NCI-H69 (cell line): Measurements from ENCODE around the gene AAR2.

ENCODE experiments used
- DNase-seq: peaks from one replicate; lab custom pipeline; 2025; lab: John Stamatoyannopoulos, UW

AAR2 gene

DNA sequence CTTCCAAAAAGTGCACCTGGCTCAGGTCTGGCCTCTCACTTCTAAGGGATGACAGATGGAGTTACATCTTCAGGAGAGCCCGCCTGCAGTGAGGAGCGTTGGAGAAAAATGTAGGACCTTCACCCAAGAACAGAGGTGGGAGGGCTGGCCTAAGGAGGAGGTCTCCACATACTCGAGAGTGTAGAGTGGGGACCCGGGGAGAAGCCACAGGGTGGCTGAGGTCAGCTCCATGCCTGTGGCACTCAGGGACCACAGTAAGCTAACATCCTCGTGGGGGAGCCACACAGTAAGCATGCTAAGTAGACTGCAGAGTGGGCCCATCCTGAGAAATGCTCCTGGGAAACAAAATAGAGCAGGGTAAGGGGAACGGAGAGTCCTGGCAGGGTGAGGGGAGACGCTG lies 24.0 kb downstream of the AAR2 start:
- DNase-seq = no peak

DNA sequence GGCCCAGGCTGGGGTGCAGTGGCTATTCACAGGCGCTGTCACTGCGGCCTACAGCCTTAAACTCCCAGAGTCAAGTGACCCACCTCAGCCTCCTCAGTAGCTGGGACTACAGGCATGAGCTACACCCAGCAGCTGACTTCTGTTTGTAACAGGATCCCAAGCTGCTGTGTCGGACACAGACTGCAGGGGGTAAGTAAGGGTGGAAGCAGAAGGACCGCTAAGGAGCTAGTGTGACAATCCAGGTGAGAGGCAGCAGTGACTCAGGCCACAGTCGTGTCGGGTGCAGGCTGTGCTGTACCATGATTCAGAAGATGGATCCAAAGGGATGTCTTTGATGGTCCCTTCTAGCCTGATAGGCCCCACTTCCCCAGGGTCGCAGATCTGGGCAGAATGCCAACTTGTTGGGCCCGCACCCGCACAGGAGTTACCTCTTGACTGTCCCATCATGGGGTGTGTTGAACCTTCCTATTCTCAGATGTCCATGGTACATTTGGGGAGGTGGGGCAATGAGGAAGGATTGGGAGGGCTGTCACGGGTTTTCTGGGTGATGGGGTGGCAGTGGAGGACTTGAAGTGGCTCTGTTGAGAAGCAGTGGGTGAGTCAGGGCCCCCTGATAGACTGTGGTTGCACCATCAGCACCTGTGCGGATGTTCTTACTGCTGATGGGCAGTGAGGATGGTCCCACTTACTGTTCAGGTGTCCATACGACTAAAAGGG lies 25.3 kb downstream of the AAR2 start:
- DNase-seq = no peak

DNA sequence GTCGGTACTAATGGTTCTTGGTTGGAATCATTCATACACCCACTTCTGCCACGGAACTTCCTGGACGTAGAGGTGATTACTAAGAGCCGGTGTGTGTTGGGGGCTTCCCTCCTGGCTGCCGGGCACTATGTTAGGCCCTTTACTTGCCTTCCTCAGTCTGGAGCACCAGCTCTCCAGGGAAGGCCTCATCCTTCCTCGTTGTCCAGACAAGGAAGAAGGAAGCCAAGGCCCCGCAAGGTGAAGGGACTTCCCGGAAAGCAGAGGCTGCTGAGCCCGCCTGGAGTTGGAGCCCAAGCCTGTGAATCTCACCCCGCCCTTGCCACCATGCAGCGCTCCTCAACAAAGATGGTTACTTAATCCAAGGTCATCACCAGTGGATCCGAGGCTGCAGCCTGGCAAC lies 26.2 kb downstream of the AAR2 start:
- no peak for DNase-seq

DNA sequence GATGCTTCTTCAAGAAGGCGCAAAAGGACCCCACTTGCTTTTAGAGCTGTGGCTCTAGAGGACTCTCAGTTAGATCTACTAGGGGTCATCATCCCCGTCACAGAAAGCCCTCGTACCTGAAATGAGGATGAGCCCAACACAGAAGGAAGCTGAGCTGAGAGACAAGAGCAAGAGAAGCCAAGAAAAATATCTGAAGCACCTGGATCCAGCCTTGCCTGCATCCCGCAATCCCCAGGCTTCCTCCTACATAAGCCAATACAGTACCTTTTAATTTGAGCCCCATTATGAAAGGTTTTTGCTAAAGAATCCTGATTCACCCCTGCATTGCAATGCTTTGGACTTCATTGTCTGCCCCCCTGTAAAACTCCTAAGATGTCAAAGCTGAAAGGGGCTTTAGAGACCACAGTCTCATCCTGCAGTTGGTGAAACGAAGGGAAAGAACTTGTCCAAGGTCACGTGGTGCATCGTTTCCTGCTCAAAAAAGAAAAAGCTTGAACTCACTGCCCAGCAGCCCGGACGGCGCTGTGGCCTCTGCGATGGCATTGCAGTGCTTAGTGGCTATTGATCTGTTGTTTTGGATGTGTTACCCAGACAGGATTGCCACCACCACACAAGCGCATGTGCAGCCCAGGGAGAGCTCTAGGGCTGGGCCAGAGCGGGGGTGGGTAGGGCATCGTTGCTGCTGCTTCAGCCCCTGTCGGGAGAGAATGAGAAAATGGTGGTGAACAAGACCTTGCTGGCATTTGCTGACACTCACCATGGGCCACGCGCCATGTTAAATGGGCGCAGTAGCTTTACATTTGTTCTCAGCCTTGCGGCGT lies 28.4 kb downstream of the AAR2 start:
- no peak for DNase-seq

DNA sequence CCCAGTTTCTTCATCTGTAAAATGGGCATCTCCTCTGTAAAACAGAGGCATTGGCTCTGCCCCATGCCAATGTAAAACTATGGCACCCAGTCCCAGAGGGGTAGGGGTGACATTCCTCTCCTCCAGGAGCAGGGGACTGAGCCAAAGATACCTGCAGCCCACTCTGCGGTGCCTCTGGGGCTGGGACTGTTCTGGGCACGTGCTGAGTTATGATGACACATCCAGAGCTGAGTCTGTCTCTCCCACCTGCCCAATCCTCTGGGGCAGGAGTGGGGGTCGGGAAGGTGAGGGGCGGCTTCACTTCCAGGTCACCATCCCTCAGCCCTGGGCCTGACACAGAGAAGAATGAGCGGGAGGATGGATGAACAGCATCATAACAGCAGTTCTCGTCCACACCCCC lies 29.9 kb downstream of the AAR2 start:
- DNase-seq = no peak

DNA sequence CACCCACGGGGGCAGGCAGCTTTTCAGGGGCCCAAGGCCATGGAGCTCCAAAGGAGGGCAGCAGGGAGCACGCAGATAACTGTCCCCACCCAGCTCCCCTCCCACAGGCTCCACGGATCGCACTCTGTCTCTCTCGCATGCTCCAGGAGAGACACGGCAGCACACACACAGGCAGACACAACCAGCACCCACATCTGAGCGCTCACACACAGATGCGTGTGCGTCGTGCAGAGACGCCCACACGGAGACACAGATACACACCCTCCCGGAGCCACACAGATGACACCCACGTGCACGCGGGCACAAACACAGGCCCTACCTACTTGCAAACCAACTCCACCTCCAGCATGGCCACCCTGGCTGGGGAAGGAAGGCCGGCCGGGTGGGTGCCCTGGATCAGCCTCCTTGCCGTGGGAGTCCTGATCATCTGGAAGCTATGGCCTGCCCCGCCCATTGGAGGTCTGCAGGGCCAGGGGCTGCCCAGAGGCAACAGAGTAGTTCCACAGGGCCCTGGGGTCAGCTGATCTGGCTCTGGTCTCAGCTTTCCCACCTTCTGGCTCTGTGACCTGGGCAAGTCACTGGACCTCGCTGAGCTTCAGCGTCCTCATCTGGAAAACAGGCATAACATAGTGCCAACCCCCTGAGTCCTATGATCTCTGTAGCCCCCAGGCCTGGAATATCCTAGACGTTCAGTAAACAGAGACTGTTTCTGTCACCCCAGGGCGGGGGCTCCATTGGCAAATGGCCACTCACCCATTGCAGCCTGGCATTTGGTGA lies 31.5 kb downstream of the AAR2 start:
- no peak for DNase-seq

DNA sequence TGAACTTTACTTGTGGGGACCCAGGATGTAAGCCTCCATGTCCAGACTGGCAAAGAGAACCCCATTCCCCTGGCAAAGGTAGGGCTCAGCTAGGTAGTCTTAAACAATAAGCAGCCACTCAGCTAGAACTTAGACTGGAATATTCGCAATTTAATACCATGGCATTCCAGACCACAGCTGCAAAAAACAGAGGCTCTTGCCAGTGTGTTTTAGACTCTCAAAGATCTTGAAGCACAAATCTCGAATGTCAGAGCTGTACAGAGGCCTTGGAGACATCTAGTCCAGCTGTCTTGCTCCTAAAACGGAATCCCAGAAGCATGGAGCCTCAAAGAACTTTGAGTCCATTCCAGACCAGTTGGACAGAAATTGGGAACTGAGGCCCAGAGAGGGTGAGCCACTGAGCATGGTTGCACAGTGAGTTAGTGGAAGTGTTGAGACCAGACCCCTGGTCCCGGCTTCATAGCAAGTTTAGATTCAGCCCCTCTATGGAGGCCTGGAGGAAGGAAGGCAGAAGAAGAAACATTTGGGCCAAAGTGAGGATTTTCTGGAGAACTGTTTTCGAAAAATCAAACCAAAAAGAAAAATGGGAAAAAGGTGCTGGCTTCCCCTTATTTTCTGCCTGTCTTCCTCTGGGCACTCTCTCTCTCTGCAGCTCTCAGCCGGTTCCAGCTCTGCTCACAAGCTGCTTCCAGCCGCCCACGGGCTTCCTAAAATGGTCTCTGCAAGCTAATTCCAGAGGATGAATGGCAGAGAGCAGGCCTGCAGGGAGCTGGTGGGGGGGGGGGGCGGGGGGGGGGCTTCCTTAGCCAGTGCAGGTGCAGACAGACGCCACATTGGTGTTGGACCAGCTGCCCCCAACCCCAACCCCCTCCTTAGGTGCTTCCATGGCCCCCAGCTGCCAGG lies 32.4 kb downstream of the AAR2 start:
- no peak for DNase-seq

DNA sequence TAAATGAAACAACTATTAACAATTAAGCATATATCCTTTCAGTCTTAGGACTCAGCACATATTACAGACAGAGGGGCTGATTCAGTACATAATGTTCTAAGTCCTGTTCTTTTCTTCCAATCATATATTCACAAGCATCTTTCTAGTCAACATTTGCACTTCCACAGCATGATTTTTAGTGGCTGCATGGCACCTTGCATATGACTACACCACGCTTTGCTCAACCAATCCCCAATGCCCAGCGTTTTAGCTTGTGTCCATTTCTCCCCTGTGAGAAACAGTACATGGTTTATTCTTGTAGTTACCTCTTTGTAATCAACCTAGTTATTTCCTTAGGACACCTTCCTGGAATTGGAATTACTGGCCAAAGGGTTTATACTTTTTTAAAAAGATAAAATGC lies 33.2 kb downstream of the AAR2 start:
- DNase-seq = no peak

DNA sequence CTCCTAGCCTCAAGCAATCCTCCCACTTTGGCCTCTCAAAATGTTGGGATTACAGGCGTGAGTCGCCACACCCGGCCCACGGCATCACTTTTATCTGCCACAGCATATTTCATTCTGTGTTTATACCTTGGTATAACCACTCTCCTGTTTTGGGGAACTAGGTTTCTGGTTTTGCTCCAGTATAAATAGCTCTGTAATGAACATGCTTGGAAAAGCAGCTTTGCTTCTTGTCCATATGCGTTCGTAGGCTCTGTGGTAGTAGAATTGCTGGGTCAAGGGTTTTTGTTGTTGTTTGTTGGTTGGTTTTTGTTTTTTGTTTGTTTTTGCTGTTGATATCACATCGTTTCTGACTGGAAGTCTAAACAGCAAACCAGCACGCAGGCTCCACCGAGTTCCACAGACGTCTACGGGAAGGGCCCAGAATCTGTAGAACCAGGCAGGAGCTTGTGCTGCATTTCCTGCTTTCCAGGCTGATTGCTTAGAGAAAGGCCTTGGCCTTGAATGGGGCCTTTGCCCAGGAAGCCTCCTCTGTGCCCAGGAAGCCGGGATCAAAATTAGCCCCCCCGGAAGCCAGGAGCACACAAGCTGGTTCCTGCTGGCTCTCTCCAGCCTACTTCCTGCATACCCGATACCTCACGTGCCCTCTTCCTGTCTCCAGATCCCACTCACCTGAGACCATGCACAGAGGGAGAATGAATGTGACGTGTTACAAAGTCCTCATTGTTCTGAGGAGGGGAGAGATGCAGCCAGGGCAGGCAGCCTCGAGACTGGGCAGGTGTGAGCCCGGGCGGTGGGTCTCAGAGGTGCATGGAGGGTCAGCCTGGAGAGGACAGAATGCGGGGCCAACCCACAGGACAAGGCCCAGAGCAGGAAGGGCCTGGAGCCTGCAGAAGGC lies 34.7 kb downstream of the AAR2 start:
- DNase-seq = no peak

DNA sequence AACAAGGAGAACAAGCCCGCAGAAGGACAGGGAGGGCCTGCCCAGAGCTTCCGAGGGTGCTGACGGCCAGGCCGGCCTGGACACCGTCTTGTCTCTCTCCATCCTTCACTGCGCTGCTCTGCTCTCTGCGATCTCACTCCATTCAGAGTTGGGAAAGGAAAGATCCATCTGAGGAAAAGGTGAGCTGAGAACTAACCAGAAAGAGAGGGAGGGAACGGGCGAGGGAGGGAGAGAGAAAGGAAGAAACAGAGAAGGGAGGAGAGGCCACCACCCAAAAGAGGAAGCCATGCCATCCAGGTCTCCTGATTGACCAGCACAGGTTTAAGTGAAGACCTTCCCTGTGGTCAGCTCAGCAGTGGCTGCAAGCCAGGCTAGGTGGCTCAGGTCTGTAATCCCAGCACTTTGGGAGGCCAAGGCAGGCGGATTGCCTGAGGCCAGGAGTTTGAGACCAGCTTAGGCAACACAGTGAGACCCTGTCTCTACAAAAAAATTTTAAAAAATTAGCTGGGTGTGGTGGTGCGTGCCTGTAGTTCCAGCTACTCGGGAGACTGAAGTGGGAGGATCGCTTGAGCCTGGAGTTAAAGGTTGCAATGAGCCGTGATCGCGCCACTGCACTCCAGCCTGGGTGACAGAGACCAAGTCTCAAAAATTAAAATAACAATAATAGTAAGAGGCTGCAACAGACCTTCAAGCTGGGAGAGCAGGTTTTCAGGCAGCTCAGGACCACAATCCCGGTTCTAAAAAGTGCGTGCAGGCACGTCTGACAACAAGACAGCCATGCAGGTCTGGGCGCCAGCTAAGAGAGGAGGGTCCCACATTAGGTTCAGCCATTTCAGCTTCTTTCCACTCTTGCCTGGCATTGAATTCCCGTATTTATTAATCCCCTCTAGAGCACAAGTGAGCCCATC lies 35.6 kb downstream of the AAR2 start:
- DNase-seq = no peak

DNA sequence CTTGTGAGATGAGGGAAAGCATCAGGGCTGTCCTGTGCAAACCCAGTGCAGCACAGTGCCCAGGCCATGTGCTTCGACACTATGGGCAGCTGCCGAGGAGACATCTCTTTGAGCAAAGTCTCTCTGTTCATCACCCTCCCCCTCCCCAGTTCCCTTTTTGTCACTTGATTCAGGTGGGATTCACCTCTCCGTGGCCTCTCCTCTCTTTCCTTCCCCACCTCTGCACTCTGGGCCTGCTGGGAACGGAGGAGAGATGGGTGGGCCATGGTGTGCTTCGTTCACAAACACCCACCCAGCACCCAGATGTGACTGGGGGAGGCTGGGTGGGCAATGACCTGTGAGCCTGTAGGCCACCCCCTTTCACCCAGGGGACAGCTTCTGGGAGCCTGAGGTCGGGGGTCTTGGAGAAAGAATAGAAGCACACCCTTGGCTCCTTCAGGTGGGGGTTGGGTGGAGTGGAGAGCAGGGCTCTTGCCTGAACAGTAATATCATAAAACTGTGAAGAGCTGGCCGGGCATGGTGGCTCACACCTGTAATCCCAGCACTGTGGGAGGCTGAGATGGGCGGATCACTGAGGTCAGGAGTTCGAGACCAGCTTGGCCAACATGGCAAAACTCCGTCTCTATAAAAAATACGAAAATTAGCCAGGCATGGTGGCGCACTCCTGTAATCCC lies 36.4 kb downstream of the AAR2 start:
- no peak for DNase-seq

DNA sequence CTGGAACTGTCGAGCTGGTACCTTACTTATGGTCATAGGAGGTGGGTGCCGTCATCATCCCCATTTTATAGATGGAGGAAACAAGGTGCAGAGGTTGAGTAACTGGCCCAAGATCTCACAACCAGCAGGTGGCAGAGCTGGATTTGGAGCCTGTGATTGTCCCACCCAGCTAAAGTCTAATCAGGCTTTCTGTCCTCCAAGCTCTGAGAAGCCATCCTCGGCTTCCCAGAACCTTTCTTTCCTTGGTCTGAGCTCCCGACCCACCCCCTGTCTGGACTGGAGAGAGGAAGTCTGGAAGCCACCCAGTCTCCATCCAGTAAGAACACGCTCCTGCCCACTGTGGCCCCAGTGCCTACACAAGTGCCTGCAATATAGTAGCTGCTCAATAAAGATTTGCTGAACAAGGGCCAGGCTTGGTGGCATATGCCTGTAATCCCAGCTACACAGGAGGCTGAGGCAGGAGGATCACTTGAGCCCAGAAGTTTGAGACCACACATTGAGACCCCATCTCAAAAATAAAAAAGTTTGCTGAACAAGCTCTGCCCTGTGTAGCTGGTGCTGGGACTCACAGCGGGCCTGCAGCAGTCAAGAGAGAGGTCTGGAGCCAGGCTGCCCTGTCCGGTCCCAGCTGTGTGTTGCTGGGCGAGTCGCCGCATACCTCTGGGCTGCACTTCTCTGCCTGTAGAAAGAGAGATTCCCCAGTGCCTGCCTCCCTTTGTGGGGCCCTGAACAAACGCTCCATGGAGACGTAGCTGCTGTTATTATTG lies 37.3 kb downstream of the AAR2 start:
- no peak for DNase-seq

DNA sequence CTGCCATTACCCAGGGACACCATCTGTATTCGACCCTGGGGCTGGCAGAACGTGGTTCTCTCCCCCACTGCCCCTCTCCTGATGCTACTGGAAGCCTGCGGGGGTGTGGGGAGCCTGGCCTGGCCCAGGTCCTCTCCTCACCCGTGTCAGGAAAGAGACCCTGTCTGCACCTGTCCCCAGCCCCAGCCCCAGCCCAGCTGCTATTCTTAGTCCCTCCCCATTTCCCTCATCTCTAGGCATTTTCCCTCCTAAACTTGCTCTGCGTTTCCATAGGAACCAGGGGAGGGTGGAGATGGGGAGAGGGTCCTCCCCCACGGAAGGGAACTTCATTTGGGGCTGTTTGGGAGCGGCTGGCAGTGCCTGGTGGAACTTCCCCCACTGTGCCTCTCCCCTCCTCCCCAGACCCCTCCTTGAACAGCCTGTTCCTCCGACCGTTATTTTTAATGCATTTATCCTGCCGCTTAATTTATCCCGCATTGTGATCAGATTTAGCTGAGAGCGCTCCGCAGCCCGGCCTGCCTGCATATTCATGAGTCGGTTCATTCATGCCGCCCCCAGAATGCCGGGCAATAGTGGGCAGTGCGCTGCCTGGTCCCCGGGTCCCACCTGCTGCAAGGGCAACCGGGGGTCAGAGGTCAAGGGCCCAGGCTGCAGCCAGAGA lies 38.0 kb downstream of the AAR2 start:
- no peak for DNase-seq

DNA sequence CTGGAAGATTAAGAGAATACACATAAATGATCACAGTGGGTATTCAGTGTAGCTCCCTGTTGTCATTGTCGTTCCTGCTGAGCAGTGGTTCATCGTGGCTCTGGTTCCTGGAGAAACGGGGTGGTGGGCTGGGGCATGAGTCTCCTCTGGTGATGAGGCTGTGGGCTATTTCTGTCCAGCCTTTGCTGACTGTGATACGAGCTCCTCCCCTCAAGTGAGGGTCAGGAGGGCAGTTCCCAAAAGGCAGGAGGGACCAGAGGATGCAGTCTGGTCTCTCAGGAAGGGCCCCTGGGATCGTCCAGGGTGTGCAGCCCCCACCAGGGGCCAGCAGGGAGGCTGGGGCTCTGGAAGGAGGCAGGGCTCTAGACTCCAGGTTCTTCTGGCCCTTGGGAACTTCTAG lies 38.7 kb downstream of the AAR2 start:
- no peak for DNase-seq

DNA sequence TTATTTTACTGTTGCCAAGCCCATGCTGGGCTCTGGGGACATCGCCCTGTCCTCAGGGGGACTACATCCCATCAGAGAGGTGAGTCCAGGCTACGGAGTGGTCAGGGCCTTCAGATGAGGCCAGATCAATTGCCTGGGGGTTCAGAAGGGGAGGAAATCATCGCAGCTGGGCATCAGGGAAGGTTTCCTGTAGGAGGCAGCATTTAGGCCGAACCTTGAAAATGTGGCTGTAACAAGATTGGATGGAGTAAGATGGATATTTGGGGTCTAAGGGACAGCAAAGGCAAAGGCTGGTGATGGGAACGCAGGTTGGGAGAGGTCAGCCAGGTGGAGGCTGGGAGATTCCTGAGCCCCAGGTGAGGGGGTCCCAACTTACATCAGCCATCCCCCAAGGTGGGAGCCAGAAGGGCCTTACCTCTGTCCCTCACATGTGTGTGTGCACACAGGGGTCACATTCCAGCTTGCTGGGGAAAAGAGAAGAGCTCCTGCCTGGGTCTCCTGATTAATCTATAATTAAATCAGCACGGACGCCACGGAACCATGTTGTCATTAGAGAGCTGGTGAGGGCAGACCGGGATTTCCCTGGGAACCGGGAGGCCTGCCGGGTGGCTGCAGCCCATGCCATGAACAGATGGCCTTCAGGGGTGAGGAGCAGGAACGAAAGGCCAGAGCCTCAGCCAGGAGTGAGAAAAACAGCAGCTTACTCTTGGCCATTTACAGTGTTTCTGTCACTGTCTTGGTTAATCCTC lies 39.3 kb downstream of the AAR2 start:
- peak; percentile 27 for DNase-seq

DNA sequence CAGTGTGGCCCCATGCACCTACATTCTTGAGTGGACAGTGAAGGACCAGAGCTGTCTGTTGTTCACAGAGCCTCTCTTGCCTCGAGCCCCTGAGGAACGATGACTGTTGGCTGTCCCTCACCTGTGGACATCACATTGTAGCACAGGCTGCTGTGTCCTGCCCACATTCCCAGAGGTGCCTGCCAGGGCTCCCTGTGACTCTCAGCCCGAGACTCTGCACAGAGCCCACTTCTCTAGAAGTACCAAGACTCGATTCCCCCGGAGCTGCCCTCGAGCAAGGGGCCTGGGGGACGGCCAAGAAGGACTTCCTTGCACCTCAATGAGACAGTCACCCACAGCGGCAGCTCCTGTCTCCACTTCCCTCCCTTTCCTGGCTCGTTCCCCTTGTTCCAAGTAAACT lies 41.3 kb downstream of the AAR2 start:
- DNase-seq = no peak

DNA sequence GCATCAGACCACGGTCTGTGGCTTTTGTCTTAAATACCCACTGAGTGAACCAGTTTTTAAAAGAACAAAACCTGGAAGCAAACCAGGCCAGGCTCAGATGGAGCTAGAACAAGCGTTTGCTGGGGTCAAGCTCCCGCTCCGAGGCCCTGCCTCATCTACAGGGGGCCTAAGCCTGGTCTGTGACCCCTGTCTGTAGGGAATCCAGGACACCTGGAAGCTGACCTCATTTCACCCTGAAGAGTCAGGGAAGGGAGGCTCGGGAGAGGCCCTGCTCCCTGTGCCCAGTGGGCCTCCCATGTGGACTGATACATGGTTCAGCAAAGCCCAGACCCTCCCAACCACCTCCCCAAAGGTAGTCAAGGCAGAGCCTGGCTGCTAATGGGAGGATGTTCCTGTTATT lies 43.1 kb downstream of the AAR2 start:
- no peak for DNase-seq
